ENCODE data around the gene SSBP2.

SSBP2 gene

DNA sequence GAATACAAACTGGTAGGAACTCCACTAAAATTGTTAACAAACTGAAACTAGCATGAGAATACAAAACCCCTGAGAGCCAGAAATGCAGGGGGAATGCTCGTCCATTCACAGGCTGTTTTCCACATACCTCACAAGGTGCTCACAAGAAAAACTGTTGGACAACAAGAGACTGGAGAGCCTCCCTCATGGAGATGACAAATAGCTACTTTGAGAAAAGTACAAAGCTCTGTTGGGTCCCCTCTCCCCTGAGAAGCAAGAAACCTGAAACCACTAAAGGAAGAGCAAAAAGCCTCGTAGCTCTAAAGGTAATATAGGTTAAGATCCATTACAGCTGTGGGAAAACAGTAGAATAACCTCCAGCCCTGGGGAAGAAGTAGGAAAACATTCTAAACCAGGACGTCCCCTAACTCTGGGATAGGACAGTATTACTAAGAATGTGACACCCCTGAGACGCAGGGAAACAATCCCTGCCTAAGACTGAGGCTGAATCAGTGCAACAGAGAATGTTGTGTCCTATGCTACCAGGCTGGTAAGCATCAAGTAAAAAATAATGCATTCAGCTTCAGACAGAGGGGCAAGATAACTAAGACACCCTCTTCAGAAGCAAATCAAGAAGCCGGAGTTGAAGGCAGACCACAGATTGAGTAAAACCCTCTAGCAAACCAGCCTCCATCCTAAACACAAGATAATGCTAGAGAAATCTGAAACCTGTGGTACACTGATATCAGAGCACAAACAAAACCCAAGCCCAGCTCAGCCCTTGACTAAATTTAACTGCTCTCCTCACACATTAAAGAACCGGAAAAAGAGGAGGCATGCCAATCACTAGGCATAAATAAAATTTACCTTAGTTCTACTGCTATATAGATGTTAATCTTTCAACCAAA lies 160.2 kb downstream of the SSBP2 start:
- DNase-seq (ENCODE audit: low read depth), result no peak

DNA sequence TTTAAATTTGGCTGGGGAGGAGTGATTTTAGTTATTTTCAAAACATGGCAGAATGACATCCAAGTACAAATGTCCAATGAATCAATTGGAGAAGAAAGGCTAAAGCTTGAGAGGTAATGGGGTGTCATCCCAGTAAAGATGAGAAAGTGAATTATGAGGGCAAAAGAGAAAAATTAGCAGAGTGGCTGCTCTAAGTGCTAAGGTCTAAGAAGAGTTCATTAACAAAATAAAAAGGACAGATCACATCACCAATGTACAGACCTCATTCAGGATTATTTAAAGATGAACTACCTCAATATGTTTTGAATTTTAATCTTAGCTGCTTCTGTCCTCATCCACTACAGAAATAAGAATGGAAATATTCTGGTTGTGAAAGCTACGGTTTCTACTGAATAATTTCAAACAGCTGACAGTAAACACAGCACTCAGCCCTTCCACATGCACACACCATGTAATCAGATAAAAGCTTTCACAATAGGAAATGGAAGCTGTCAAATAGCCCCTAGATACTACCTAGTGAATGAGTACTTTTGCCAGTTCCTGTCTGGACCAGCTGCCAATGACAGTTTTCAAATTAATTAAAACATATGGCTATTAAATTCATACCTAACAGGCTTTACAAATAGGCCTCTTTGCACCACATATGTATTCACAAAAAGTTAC lies 171.5 kb downstream of the SSBP2 start:
- no peak for DNase-seq (ENCODE audit: low read depth)

DNA sequence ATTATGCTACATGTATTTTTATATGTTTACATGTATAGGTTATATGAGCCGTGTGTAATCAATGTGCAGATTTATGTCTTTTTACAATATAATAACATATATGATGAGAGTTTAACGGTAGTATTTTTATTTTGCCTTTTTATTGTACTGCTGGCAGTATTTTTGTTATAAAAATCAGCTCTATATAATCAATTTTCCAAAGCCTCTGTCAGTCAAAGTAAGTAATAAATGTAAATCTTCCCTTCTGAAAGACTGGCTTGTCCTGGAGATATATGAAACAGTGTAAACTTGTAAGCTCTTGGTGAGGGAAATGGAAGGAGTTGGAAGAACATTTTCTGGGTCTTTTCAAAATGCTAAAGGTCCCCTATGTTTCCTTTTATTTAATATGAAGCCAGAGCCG lies 173.8 kb downstream of the SSBP2 start:
- no peak for DNase-seq (ENCODE audit: low read depth)

DNA sequence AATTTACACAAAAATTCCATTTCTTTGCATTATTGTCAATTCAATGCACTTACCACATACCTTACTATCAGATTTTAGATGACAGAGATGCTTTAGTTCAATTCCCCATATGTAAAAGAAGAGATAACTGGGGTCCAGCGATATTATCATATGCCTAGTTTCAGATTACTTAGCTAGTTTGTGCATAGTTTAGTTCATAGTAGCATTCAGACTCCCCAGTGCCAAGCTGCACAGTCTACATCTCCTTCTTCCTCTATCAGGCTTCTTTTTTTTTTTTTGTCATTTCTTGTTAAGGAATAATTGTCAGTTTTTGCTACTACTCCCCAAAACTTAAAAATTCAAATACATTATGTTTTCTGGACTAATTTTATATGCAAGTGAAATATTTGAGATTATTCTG lies 175.0 kb downstream of the SSBP2 start:
- no peak for DNase-seq (ENCODE audit: low read depth)

DNA sequence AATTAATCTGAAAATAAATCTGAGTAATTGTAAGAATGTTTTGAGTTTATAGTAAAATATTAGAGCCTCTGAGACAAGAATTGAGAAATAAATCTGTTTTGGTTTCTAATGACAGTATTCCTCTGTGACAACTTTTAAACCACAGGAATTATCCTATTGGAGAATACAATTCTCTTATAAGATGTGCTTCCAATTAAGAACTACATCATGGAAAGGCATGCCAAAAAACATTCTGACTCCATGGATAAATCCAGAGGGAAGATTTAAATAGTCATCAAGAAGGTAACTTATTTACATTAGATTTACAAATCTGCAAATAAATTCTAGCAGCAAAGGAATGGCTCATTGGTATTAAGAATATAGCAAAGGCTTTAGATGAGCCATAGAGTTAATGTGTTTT lies 178.7 kb downstream of the SSBP2 start:
- DNase-seq (ENCODE audit: low read depth), result no peak

DNA sequence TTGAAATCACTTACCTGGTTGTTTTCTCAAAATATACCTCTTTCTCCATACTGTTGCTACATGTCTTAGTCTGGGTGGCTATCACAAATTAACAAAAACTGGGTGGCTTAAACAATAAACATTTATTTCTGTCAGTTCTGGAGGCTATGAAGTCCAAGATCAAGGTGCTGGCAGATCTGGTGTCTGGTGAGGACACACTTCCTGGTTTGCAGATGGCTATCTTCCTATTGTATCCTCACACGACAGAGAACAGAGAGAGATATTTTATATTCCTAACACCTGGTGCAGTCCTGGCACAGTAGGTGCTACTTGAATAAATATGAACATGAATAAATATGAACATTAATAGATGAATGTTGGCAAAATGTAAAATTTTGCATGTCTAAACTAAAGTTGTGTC lies 192.7 kb downstream of the SSBP2 start:
- DNase-seq (ENCODE audit: low read depth), result no peak

DNA sequence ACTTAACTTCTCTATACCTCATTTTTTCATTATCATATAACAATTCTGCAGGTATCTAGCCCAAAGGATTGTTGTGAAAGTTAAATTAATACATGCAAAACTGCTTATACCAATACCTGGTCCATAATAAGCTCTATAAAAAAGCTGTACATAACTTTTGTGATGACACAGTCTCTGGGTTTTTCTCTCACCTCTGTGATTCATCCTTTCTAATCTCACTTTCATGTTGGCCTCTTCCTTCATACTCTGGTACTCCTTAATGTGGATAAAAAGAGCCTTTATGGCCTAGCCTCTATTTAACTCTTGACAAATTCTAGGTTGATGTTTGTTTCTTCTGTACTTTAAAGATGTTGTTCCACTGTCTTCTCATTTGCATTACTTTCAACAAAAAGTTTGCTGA lies 194.1 kb downstream of the SSBP2 start:
- DNase-seq (ENCODE audit: low read depth), result no peak

DNA sequence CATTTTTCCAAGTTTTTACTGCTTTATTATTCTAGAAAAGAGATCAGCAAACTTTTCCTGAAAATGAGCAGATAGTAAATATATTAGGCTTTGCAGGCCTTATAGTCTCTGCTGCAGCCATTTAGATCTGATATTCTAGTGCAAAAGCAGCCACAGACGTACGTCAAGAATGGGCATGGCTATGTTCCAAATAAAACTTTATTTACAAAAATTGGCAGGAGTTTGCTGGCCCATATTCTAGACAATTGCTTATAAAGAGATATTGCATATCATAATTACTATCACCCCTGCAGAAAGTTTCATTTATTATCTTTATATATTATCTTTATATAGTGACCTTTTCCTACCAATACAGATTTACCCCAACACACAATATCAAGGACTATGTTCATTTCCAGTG lies 195.0 kb downstream of the SSBP2 start:
- DNase-seq (ENCODE audit: low read depth), result no peak

DNA sequence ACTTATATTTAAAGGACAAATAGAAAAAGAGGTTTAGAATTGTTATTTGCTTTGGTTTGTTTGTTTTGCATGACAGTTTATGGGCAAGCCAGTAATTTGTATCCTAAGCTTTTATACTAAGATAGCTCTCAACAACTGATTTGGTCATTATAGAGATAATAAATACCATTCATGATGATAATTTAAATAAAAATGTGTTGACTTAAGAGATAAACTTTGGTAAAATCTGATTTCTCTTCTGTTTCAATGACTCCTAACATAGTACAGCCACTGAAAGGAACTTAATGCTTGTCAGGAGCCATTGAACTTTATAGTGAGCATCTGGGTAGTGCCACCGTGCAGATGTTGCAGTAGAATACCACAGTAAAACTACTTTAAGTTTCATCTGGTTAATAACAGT lies 196.2 kb downstream of the SSBP2 start:
- DNase-seq (ENCODE audit: low read depth), result no peak

DNA sequence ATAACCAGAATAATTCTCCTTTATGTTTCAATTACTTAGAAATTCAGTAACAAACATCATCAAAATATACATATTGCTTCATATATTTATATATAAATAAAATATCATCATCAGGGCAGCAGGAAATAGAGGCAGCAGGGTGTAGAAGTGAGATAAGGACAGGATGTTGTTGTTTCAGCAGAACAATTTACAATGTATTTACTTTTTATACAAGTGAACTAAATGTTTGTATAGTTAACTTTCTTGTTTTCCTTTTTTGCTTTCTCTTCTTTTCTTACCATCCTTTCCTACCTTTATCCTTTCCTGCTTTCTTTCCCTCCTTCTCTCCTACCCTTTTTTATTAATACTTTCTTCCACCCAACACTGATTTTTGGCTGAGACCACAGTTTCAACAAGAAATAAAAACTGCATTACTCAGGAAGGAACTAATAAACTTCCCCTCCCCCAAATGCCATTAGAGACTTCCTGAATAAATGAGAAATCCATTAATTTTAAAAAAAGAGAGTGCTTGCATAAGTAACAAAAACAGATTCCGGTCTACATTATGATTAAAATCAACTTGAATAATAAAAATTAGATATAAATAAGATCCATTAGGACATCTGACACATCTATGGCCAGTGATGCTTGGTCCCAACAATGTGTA lies 197.2 kb downstream of the SSBP2 start:
- DNase-seq (ENCODE audit: low read depth), result no peak

DNA sequence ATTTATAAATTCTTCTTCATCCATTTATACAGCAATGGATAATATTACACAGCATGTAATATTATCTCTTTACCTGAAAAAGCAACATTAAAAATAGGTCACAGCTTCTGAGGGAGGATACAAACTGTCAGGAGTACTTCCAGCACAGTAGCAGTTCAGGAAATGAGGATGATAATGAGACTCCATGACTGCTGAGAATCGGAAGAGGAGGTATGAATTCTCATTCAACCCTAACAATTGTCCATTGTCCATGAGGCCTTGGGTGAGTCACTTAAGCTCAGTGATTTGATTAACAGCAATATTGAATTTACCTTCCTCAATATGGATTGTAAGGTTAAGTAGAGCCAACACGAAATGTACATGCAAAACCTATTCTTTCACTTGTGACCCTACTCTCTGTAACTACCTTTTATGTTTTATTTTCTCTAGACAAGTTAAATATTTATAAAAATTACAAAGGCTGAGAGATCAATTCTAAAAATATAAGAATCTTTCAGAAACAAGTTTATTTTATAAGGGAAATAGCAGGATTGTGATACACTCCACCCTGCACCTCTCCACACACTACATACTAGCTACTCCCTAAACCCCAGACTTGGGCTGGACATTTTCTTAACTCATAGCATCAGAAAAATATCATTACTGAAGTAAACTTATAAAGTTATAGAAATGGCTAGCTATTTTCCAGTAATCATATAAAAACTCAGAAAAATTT lies 197.9 kb downstream of the SSBP2 start:
- no peak for DNase-seq (ENCODE audit: low read depth)

DNA sequence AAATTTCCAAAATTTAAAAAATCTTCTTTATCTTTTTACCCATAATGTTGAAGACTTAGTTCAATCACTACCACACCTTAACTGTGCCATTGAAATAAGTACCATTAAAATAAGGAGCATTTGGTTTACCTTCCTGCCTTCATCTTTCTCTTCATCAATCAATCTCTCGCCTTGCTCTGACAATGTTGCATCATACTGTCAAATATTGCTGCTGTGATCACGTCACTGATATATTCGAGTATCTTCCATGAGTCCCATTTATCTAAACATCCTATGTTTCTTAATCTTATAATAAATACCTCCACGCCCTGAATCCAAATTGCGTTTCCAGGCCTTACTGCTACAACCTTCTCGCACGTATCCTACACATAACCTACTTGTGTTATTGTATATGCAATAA lies 201.8 kb downstream of the SSBP2 start:
- DNase-seq (ENCODE audit: low read depth), result no peak

DNA sequence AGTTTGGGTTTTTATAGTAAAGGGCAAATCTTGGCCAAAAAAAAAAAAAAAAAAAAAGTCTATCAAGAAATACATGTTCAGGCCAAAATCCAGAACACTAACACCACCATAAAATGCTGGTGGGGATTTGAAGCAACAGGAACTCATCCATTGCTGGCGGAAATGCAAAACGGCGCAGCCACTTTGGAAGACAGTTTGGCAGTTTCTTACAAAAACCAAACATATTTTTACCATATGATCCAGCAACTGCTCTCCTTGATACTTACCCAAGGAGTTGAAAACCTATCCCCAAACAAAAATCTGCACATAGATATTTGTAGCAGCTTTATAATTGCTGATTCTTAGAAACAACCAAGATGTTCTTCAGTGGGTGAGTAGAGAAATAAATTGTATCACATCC lies 203.9 kb downstream of the SSBP2 start:
- DNase-seq (ENCODE audit: low read depth), result no peak

DNA sequence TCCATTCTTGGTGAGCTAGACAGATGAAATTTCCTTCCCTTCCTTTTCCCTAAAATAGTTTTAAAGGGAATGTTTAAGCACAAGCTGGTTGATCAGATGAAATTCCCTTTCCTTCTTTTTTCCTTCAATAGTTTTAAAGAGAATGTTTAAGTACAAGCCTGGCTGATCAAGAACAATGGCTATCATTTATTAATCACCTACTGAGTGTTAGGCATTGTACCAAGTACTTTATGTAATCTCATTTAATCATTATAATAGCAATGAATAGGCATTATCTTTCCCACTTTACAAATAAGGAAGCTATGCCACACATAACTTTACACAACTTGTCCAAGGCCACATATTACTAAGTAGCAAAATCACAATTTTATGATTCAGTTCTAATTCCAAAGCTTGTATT lies 205.0 kb downstream of the SSBP2 start:
- DNase-seq (ENCODE audit: low read depth), result no peak

DNA sequence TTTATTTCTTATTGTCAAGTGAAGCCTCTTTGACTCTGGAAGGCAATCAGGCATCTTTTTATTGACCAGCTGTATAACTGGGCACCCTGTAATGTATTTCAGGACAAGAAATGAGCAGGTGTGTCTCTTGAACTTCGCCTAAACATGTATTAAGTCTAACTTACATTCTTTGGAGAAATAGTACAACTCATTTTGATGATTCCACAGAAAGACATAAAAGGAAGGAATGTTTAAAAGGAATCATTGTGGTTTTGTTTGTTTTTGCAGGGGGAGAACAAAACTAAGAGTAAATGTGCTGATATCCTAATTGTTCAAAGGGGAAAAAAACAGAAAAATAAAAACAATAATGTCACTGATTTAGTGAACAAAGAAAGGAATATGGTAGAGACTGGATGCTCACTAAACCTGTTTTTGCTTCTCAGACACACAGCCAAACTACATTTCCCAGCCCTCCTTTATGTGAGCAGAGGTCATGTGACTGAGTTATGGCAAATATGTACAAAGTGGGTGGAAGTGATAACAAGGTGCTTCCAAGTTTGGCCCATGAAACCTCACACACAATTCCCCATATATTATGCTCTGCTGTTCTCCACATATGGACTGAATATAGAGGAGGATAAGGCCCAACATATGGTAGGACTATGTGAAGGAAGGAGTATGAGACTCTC lies 206.4 kb downstream of the SSBP2 start:
- no peak for DNase-seq (ENCODE audit: low read depth)

DNA sequence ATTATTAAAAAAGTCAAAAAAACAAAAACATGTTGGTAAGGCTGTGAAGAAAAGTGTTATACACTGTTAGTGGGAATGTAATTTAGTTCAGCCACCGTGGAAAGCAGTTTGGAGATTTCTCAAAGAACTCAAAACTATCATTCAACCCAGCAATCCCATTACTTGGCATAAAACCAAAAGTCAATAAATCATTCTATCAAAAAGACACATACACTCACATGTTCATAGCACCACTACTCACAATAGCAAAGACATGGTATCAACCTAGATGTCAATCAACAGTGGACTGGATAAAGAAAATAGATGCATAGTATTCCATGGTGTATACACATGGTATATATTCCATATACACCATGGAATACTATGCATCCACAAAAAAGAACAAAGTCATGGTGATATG lies 208.7 kb downstream of the SSBP2 start:
- DNase-seq (ENCODE audit: low read depth), result no peak

DNA sequence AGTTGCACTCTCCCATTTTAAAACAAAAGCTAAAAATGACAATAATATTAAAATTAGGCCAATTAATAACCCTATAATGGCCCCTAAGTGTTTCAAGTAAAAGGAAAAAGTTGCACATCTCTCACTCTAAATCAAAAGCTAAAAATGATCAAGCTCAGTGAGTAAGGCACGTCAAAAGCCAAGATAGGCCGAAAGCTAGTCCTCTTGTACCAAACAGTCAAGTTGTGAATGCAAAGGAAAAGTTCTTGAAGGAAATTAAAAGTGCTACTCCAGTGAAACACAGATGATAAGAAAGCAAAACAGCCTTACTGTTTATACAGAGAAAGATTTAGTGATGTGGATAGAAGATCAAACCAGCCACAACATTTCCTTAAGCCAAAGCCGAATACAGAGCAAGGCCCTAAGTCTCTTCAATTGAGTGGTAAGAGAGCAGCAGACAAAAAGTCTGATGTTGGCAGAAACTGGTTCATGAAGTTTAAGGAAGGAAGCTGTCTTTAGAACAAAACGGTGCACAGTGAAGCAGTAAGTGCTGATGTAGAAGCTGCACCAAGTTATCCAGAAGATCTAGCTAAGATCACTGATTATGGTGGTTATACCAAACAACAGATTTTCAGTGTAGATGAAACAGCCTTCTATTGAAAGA lies 212.9 kb downstream of the SSBP2 start:
- no peak for DNase-seq (ENCODE audit: low read depth)

DNA sequence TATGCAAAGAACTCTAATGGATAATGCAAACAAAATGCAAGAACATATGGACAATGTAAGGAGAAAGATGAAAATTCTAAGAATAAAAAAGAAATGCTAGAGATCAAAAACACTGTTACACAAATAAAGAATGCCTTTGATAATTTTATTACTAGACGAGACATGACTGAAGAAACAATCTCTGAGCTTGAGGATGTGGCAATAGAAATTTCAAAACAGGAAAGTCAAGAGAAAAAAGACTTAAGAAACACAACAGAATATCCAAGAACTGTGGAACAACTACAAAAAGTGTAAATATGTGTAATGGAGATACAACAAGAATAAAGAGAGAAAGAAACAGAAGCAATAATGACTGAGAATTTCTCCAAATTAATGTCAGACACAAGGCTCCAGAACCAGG lies 216.5 kb downstream of the SSBP2 start:
- no peak for DNase-seq (ENCODE audit: low read depth)

DNA sequence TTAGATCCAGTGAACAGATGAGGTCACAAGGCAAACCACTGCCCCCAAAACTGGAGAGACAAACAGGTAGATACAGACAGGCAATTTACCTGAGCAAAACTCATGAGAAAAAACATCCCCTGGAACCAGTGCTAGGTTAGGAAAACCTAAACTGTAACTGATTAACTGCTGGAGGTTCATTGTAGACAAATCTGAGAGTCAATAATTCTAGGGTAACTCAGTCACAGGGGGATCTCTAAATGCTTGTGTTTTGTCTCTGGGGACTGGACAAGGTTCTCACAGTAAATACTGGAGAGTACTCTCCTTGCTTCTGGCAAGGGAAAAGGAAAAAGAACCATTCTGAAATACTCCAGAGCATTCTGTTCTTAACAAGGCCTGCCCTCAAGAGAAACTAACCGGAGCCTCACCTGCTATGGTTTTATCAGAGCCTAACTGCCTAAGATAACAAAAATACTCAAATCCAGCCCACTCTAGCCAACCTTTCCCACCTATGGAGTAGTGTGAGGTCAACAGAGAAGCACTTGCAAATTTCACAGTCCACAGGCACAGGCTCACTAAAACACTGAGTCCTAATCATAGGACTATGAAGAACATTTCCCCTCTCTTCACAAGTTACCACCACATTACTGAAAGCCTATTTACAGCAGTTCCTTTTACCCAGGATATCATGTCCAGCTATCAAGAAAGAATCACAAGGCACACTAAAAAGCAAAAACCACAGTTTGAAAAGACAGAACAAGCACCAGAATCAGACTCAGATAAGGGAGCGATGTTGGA lies 217.1 kb downstream of the SSBP2 start:
- no peak for DNase-seq (ENCODE audit: low read depth)

DNA sequence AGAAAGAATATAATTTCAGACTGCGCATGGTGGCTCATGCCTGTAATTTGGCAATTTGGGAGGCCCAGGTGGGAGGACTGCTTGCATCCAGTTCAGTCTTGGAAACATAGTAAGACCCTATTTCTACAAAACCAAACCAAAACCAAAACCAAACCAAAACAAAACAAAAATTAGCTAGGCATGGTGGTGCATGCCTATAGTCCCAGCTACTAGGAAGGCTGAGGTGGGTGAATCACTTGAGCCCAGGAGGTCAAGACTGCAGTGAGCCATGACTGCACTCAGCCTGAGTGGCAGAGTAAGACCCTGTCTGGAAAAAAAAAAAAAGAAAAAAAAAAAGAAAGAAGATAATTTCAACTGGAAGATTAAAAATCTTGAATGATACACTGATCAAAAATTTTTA lies 220.0 kb downstream of the SSBP2 start:
- DNase-seq (ENCODE audit: low read depth), result no peak

DNA sequence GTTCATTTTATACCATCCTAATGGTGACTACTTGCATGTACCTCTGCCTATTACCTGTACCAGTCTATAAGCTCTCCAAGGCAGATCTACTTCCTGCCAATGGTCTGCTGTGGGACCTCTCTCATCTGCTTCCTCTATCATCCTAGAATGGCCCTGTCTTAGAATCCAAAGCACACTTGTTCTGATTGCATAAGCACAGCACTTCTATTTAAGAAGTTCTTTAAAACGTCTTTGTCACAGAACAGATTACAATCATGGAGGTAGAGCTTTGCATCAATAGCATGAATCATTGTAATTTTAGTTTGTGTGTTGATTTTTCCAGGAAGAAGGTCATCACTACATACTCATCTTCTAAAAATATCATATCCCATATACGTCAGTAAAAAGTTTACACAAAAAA lies 225.2 kb downstream of the SSBP2 start:
- DNase-seq (ENCODE audit: low read depth), result no peak
